Left renal cortex interstitium (tissue), 4 donors: ENCODE measurements around the gene BRCA1. TPM values are rescaled to one million over a fixed set of nuclear protein-coding genes. Genes with fewer than 3 reads are reported as not detected.
"Not testable (repeated sequence)": the region's sequence is repeated elsewhere in the genome, so short reads cannot be mapped to it uniquely, and the experiment has no call there.

ENCODE experiments used
- DNase-seq, 4 donors: peaks; one replicate each; pipeline ENCODE4 v3.0.0-alpha.2; 2013; ENCODE audit warnings: low read depth in 4 of 4, low spot score in 2 of 4, missing footprints in 1 of 4
- polyA plus RNA-seq, 4 donors: library from polyadenylated mRNA; unstranded; fragments of 120-200 nt; gene quantifications; one replicate each; pipeline ENCODE4 v1.2.1, GENCODE V29; 2013; ENCODE audit not compliant: insufficient read length in 4 of 4

BRCA1 gene
- polyA plus RNA-seq, 4 donors: 15.0 to 18.5 (median 17.3) TPM

DNA sequence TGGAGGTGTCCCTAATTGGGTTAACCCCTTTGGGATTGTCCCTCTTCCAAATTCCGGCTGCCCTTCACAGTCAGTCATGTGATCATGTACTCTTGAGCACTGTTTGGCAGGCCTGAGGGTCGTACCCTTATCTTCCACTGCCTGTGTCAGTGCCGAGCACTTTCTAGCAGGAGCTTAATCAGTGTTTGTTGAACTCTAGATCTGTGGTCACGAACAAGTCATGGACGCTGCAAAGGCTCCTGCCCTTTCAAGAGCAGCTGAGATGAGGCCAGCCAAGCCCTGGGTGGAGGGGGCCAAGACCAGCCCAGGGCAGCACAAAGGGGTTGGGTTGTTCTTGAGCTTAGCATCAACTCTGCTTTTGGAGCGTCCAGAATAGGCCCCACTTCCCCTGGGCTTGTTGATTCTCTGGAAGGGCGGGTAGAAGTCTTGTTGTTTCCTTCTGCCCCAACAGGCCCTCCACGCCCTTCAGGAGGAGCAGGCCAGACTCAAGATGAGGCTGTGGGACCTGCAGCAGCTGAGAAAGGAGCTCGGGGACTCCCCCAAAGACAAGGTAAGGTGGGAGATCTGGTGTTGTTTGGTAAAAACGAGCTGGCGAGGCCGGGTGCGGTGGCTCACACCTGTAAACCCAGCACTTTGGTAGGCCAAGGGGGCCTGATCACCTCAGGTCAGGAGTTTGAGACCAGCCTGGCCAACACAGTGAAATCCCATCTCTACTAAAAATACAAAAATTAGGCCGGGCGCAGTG lies 113.3 kb downstream of the BRCA1 start:
- DNase-seq: no peak

GRCh38 chr17:43010667-43011308 lies 114.4 kb downstream of the BRCA1 start:
- DNase-seq: no peak

DNA sequence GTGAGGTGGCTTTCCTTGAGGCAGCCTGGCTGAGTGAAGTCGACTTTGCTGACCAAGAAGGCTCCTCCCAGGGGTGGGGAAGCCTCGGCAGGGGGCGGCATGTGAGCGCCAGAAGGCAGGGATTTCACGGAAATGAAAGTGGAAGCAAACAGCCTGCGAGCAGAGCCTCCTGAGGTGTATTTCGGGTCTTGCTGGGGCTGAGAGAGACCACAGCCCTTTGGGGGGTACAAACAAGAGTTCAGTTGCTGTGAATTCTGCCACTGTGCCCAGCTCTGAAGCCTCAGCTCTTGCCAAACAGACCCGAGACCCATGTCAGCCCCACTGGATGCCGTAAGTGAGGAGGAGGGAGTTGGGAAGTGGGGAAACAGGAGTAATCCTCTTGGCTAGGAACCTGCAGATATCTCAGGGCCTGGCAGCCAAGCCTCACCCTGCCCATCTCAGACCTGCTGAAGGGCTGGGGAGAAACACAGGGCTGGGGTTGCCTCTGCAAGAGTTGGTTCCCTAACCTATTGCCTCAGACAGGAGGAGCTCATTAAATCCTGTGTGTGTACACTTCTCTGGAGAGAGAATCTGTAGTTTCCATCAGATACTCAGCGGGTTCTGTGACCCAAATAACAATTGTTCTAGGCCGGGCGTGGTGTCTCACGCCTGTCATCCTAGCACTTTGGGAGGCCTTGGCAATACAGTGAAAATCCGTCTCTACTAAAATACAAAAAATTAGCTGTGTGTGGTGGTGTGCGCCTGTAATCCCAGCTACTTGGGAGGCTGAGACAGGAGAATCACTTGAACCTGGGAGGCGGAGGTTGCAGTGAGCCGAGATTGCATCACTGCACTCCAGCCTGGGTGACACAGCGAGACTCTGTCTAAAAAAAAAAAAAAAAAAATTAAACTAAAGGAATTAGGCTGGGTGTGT lies 118.3 kb downstream of the BRCA1 start, which contains the start of gene IFI35:
Gene IFI35, plus strand, starts transcription at position 146 of the 913 bp plus-strand sequence. Its CDS starts 164 bp downstream, at position 310.
- DNase-seq: no peak

- DNase-seq: no peak
Measured at GRCh38 chr17:43003542-43004172, 121.5 kb downstream of the BRCA1 start.

GRCh38 chr17:43000894-43001293 lies 124.3 kb downstream of the BRCA1 start:
- not testable (repeated sequence) for DNase-seq

DNA sequence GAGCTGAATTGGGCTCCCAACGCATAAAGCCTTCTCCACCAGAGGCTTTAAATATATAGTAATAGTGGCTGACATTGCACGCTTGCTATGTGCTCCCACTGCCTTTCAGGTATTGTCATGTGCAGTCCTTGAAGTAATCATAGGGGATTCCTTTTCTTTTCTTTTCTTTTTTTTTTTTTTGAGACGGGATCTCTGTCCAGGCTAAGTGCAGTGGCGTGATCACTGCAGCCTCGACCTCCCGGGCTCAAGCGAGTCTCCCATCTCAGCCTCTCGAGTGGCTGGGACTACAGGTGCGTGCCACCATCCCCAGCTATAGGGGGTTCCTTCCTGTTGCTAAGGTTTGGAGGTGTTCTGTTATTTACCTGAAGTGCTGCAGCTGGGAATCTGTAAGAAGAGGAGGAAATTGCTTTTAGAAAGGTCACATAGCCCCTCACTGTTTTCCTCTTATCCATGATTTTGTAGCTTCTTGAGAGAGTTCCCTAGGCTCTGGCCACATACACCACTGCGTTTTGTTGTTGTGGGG lies 126.1 kb downstream of the BRCA1 start:
- DNase-seq: no peak

GRCh38 chr17:42997984-42998938 lies 126.9 kb downstream of the BRCA1 start, which contains the start of gene RPL27:
RPL27 (plus strand) TSS chr17:42998419; CDS start chr17:42998751, 332 bp downstream.
- peak; percentile 99 to 100 (median 100) for DNase-seq

DNA sequence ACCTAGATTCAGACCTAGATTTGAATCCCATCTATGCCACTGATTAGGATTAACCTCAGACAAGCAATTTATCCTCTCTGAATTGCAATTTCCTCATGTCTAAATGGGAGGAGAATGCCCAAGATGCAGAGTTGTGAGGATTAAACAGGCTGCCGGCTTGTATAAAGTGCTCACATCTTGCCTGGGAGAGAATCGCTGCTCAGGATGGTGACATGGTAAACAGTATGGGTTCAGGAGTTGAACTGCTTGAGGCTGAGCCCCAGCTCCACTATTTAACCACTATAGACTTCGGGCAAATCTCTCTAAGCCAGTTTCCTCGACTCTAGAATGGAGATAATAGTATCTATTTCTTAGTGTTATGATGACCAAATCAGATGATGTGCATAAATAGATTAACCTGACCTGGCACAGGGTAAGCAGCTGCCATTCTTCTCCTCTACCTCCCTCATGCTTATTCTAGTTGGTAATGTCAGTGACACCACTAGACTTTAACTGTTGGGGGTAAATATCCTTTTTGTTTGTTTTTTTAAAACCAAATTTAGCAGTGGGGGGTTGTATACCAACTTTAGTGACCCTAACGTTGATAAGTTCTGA lies 127.7 kb downstream of the BRCA1 start:
- no peak for DNase-seq

Other genes with a start within 250 kb of the BRCA1 start
- gene G6PC1, start 224.6 kb downstream of the BRCA1 start, polyA plus RNA-seq: 1 to 10 TPM; 2.7 to 8.4 (median 5.7) TPM
- gene AARSD1, start 160.9 kb downstream of the BRCA1 start, polyA plus RNA-seq: 10 to 100 TPM; 52.7 to 86.5 (median 65.3) TPM
- gene PTGES3L, start 145.3 kb downstream of the BRCA1 start, polyA plus RNA-seq: 1 to 10 TPM in 3 of 4 donors, under 1 TPM in 1; 0.87 to 3.3 (median 2.5) TPM
- gene RUNDC1, start 144.8 kb downstream of the BRCA1 start, polyA plus RNA-seq: 10 to 100 TPM; 15.3 to 18.6 (median 16.7) TPM
- gene RPL27, start 126.9 kb downstream of the BRCA1 start, polyA plus RNA-seq: 1,000 to 10,000 TPM; 1,262 to 1,711 (median 1,450) TPM
- 10 to 100 TPM in 3 of 4 donors, 1 to 10 TPM in 1; 9.9 to 12.5 (median 11.3) TPM for gene IFI35, start 118.6 kb downstream of the BRCA1 start, polyA plus RNA-seq
- 100 to 1,000 TPM; 115 to 133 (median 123) TPM for gene VAT1, start 103.0 kb downstream of the BRCA1 start, polyA plus RNA-seq
- gene RND2, start 100.1 kb downstream of the BRCA1 start, polyA plus RNA-seq: 1 to 10 TPM; 2.7 to 3.8 (median 3.5) TPM
- 100 to 1,000 TPM; 106 to 132 (median 114) TPM for gene NBR1, start 45.9 kb upstream of the BRCA1 start, polyA plus RNA-seq
- gene TMEM106A, start 86.5 kb upstream of the BRCA1 start, polyA plus RNA-seq: 10 to 100 TPM; 10.3 to 26.2 (median 19.2) TPM
- gene CCDC200, start 103.3 kb upstream of the BRCA1 start, polyA plus RNA-seq: 10 to 100 TPM in 2 of 4 donors, 1 to 10 TPM in 2; 6.4 to 35.6 (median 14.7) TPM
- gene RNU2-1, start 108.6 kb upstream of the BRCA1 start, polyA plus RNA-seq: 1 to 10 TPM in 2 of 4 donors, under 1 TPM in 1, not detected in 1; 0.96 to 2.3 (median 1.0) TPM